IPS-11a (cell line): ENCODE results near the gene SEPTIN8.

Experiments used
- H3K4me3 ChIP-seq: one replicate; pipeline ENCODE4 v1.5.1; 2013; ENCODE audit warnings: low read depth, low read length, control low read depth

The SEPTIN8 gene, protein sequence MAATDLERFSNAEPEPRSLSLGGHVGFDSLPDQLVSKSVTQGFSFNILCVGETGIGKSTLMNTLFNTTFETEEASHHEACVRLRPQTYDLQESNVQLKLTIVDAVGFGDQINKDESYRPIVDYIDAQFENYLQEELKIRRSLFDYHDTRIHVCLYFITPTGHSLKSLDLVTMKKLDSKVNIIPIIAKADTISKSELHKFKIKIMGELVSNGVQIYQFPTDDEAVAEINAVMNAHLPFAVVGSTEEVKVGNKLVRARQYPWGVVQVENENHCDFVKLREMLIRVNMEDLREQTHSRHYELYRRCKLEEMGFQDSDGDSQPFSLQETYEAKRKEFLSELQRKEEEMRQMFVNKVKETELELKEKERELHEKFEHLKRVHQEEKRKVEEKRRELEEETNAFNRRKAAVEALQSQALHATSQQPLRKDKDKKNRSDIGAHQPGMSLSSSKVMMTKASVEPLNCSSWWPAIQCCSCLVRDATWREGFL

DNA sequence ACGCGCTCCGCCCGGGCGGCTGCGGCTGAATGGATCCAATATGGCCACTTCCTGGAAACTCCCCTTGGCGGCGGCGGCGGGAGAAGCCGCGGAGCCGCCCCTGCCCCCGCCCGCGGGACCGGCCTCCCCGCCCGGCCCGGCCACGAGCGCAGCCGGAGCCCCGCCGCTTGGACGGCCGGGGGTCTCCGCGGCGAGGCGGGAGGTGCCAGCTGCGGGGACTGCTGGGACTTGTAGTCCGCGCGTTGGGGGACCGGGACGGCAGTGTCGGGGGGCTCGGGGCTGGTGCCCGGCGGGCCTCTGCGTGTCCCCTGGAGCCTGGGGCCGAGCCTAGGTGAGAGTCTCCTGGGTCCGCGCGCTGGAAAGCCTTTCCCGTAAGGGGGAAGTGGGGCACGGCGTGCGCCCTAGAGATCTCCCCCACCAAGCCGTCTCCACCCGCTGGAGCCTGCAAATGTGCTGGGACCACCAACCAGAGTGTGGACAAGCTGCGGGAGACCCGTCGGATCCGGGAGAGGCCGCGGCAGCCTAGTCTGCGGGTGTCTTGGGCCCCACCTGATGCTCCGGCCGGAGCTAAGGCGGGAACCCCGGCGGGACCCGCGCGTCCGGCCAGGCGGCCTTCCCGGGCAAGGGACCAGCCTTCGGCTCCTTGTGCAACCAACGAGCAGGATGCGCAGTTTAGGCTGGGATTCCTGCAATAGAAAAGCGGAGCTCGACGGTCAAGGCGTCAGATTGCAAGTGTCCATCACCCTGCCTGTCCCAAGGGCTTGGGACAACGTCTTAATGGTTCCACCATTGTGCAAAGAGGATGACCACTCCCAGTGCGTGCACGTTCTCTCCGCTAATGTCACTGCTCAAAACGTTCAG lies at the start of gene SEPTIN8:
SEPTIN8 (minus strand) TSS at position 31 of the 861 bp plus-strand sequence. CDS start 102 bp downstream, outside the sequence.
- peak within 1 kb of the TSS; percentile 66 for H3K4me3 ChIP-seq

DNA sequence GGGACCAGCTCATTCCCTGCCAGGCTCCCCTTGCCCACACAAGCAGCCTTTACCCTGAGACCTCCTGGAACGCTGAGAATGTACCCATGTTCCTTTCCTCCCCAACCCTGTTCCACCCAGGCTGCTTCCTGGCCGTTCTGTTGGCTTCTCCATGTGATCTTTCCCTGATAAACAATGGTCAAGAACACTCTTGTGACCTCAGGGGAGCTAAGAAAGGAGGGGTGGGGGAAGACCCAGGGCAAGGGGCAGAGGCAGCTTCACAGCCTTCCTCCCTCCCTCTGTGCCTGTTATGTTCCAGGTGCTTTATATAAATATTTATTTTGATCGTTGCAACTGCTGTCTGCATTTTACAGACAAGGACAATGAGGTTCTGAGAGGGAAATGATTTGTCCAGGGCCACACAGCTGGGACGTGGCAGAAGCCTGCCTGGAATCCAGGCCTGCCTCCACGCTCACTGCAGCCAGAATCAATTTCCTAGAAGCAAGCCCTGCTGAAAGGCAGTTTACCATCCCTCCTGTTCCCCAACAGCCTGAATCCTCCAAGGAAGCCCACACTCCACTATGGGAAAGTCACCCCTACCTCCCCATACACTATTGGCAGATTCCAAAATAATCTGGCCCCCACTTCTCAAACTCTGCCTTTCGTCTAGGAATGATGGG lies 49.5 kb upstream of the SEPTIN8 start:
- H3K4me3 ChIP-seq, result no peak overlapping the region

DNA sequence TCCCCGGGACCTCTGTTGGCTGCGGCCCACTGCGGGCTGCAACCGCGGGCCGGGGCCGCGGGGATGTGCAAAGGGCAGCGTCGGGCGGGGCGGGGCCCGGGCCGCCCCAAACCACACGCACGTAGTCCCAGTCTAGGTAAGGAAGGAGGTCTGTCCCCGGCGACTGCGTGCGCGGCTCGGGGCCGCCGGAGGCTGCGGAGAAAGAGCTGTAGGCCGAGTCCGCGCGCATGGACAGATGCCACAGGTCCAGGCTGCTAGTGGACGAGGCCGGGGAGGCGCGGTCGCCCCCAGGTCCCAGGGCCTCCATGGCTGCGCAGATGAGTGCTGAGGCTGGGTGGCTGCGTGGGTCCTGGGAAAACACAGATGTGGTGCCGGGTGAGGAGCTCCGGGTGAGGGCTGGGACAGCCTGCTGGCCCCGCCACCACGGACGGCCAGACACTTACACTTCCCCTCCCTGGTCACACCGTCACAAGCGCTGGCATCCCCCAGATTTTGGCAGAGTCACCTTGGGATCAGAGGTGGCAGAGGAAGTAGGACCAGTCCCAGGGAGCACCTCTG lies 48.9 kb upstream of the SEPTIN8 start:
- H3K4me3 ChIP-seq, result peak overlapping the region; percentile 45

DNA sequence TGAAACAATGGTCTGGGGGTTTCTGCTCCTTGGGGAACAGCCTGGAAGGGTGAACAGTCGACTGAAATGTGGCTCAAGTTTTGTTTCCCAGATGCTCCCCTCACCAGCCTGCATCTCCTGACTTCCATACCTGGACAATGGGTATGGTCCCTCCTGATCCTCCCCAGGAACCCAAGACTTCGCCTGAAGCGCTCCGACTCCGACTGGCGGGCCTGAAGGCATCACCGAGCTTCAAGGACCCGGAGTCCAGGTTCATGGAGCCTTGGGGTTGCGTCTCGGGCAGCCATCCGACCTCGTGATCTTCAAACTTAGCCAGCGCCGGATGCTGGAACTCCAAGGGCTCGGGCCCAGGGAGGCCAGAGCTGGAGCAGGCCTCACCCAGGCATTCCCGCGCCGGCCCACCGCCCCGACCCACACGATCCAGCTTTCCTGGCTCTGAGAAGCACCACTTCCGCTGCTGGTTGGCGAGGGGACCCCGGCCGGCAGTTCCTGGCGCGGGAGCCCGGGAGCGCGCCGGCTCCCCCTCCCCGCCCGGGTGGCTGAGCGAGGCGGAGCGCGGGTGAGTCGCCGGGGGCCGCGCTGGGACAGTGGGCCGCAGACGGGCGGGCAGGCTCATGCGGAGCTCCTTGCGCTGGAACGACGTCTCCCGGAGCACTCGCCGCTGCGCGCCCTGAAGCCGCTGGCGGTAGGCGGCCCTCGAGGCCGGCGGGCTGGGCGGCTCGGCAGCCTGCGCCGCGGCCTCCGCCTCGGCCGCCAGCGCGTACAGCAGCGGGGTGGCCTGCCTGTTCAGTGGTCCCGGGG lies 48.2 kb upstream of the SEPTIN8 start:
- peak overlapping the region; percentile 45 for H3K4me3 ChIP-seq

DNA sequence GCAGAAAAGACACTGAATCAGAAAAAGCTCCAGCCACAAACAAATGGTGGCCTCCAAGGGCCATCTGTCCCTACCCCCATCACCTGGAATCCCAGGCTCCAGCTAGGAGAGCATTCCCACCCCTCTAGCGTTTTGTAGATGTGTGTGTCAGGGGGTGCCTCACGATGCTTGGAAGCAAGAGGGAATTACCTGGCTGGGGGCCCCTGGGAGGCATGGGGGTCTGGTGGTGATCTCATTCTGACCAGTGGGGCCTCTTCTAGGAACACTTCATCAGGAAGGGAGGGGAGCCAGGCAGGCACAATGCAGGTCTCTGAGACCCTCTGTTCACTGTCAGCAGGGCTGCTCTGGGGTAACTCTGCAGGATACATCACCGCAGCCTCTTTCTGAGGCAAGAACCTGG lies 47.4 kb upstream of the SEPTIN8 start:
- no peak overlapping the region for H3K4me3 ChIP-seq

DNA sequence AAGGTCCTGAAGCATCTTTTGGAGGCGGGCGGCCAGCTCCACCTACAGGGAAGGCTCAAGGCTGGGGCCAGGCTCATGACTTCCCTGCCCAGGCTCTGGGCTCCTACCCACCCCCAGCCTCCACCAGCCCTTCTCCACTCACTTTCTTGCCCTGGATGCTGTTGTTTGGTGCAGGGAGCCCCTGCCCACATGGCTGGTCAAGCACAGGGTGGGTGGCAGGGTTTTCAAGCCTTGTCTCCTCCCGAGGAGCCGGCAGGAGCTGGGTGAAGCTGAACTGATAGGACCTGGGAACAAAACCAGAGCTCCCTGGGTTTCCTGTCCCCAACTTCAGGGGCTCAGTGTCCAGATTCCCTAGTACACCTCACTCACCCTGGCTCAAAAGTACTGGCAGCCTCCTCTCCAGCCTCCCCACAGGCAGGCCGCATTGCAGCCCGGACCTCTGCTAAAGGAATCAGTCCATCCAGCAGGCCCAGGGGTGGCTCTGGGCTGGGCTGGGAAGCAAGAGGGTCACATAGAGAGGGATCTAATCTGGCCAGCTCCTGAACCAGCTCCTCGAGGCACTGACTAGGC lies 46.5 kb upstream of the SEPTIN8 start:
- H3K4me3 ChIP-seq, result no peak overlapping the region

DNA sequence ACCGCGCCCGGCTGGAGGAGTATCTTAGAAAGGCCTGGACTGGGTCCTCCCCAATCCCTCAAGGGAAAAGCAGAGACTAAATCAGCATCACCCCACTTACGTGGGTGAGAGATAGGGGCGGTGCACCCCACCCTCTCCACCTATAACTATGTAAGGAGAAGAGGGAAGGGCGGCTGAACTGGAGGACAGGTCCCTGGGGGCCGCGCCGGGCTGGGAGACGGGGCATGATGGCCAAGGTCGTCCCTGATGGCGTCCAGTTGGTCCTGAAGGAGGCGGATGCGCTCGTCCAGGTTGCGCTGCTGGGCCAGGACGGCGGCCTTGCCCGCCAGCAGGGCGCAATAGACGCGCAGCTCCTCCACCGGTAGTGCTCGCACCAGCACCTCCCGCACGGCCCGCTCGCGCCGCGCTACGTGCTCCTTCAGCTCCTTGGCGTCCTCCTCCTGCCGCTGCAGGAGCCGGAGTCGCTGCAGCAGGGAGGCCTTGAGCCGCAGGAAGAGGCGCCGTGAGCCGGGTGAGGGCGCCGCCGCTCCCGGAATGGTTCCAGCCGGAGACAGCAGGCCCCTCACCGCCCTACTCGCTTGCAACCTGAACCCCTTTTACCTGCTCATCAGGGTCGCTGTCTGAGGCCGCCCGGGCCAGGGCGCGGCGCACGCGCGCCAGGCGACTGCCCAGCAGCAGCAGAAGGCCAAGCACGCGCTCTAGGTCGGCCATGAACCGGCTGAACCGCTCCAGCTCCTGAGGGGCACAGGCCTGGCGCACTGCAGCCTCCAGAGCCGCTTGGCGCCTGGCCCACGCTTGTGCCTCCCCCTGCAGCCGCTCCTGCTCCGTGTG lies 45.8 kb upstream of the SEPTIN8 start:
- peak overlapping the region; percentile 4 for H3K4me3 ChIP-seq

DNA sequence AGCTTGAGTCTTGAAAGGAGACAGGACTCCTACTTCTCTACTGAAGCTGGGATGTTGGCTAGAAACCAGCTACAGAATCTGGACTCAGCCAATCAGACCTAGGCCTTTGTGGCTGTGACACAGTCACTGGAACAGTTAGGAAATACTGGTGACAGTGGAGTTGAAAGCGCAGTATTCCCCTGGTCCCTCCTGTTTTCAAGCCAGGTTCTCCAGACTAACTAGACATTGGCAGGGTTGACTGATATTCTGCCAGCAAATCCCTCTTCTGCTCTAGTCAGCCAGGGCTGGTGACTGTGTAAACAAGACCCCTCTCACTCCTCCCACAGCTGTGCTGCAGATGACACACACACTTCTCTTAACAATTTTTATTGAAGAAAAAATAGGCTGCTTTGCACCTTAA lies 44.8 kb upstream of the SEPTIN8 start:
- no peak overlapping the region for H3K4me3 ChIP-seq

DNA sequence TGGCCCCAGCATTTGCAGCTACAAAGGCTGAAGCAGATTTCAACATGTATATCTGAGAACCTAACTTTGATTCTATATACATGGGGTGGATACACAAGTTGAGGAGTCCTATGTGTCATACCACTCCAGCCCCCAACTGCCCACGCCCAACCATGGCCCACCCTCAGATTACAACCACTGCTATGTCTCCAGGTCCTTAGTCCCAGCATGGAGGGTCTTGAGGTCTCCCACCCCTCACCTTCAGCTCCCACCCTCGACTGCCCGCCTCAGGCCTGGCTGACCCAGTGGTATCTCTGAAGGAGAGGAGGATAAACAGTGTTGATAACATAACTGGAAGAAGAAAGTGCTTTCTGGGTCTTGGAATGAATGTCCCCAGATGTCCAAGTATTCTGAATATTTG lies 44.3 kb upstream of the SEPTIN8 start:
- no peak overlapping the region for H3K4me3 ChIP-seq

DNA sequence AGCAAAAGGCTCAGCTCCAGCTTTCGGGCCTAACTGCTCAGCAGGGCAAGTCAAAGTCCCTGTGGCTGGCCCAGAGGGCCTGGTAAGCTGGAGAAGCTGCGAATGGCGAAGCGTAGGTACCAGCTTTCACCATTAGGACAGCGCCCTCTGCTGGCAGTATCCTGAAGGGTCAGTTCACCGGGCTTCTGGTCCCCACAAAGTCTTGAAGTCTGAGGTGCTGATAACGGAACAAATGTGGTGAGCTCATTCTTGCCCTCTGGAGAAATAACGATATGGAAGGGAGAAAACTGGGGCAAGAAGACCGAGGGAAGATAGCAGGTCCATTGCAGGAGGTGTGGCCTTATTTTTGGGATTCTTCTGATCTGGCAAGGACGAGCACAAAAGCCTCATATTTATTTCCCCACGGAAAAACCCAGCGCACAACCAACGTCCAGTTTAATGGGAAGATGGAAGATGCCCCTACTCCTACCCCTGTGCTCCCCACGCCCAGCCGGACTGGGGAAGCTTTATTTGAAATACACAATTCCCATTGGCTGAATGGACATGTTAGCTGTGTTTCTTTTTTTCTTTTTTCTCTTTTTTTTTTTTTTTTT lies 43.2 kb upstream of the SEPTIN8 start:
- no peak overlapping the region for H3K4me3 ChIP-seq

DNA sequence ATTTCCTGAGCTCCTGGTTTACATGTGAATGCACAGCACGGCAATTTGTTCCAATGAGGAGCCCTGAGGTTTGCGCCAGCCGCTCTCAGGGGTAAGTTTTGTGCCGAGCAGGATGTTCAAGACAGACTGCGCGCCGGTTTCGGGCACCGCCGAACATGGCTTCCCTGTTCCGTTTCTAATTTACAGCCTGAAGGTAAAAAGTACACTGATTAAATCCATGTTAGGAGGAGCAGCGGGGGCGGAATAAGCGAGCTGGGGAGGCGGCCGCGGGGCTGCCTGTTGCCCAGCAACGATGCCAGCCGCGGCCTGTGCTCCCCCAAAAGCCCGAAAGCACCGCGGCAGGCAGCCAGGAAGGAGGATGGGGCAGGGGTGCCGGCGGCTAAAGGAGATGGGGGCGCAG lies 42.4 kb upstream of the SEPTIN8 start:
- H3K4me3 ChIP-seq, result no peak overlapping the region

DNA sequence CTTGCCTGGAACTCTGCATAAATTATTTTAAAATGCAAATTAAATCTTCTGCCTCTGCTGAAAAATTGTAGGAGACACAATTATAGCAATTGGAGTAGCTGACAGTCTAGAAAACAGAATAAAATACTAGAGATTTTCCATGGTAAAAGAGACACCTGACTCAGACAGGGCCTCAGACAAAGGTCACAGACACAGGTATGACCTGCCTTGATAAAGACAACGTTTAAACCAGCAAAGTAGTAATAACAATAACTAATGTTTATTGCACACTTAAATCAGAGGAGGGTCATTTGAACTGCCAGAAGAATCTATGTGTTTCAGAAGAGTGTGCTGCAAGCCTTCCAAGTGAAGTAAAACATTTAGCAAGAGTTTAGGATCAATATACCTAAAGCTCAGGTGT lies 40.0 kb upstream of the SEPTIN8 start:
- H3K4me3 ChIP-seq, result no peak overlapping the region

DNA sequence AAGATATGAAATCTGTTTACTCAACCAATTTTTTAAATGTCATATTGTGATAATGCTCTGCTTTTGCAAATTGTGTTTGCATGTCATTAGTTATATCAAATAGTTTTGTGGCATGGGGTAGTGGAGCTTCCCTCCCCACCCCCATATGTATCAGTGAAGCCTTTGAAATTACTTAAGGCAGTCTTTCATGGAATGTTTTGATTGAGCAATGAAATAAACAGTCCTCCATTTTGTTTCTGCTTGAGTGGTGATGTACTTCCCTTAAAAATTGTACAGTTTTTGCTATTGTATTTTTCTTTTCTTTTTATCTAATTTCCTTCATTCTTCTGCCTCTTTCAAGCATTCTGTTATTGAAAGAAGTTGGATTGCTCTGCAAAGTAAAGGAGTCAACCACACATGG lies 39.5 kb upstream of the SEPTIN8 start:
- no peak overlapping the region for H3K4me3 ChIP-seq

DNA sequence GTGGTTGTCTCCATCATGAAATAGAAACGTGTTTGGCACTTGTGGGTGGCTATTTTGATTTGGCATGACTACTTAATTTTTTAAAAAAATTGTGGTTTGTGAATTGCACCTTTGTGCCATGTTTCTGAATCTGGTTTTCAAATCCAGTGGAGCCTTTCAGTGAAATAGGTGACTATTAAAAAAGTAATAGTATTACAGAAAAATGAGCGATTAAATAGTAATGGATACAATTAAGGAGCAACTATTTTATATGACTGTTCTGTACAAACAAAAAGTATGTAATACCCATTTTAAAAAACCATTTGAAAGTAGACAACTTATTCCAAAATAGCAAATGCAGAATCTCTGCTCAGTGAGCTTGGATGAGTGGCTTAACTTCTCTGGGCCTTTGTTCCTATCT lies 39.0 kb upstream of the SEPTIN8 start:
- H3K4me3 ChIP-seq, result no peak overlapping the region

DNA sequence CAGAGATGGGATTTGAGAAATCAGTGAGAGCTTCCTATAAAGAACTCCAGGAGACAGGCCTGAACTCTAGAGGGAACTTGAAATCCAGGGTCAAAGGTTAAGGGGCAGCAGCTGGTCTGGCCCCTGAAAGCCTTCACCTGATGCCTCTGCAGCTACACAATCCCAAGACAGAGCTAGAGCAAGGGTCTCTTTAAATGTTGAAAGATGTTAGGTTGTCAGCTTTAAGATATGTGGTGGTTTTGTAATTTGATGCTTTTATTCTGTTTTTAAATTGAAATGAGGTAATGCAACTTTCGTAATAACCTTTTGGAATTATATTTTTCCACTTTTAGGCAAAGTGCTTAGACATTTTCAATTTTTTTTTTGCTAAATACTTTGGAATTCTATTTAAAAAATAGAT lies 38.4 kb upstream of the SEPTIN8 start:
- H3K4me3 ChIP-seq, result no peak overlapping the region

DNA sequence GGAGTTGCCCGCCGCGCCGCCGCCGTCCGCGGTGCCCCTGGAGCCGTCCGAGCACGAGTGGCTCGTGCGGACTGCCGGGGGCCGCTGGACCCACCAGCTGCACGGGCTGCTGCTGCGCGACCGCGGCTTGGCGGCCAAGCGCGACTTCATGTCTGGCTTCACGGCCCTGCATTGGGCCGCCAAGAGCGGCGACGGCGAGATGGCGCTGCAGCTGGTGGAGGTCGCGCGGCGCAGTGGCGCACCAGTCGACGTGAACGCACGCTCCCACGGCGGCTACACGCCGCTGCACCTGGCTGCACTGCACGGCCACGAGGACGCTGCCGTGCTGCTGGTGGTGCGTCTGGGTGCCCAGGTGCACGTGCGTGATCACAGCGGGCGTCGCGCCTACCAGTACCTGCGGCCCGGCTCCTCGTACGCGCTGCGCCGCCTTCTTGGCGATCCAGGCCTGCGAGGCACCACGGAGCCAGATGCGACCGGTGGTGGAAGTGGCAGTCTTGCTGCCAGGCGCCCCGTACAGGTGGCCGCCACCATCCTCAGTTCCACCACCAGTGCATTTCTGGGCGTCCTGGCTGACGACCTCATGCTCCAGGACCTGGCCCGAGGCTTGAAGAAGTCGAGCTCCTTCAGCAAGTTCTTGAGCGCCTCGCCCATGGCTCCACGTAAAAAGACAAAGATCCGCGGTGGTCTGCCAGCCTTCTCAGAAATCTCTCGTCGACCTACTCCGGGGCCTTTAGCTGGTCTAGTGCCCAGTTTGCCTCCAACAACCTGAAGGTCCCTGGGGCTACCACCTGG lies 37.7 kb upstream of the SEPTIN8 start:
- no peak overlapping the region for H3K4me3 ChIP-seq

DNA sequence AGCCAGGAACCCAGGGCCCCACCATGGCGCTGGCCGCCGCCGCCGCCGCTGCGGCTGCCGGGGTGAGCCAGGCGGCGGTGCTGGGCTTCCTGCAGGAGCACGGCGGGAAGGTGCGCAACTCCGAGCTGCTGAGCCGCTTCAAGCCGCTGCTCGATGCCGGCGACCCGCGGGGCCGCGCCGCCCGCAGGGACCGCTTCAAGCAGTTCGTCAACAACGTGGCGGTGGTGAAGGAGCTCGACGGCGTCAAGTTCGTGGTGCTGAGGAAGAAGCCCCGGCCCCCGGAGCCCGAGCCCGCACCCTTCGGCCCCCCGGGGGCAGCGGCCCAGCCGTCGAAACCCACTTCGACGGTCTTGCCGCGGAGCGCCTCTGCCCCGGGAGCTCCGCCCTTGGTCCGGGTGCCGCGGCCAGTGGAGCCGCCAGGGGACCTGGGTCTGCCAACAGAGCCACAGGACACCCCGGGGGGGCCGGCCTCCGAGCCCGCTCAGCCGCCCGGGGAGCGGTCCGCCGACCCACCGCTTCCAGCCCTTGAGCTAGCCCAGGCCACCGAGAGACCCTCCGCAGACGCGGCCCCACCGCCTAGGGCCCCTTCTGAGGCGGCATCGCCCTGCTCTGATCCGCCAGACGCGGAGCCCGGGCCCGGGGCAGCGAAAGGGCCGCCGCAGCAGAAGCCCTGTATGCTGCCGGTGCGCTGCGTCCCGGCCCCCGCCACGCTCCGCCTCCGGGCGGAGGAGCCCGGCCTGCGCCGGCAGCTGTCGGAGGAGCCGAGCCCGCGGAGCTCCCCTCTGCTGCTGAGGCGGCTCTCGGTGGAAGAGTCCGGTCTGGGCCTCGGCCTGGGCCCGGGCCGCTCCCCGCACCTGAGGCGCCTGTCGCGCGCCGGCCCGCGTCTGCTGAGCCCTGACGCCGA lies 36.8 kb upstream of the SEPTIN8 start:
- H3K4me3 ChIP-seq, result no peak overlapping the region
